Bronchial epithelial cell (primary cell): Measurements from ENCODE around the gene OR51B4. TPM values are rescaled to one million over a fixed set of nuclear protein-coding genes. Genes with fewer than 3 reads are reported as not detected.

Experiments used
- DNase-seq: peaks from one replicate; pipeline ENCODE4 v3.0.0-alpha.2; 2010; ENCODE audit warnings: low read depth
- FAIRE-seq: peaks from 2 replicates; lab custom pipeline; 2011; peaks lifted over from hg19 to GRCh38; lab: Jason Lieb, UNC
- H3K27me3 ChIP-seq: 2 replicates; pipeline ENCODE4 v1.5.1; 2011; ENCODE audit warnings: low read length; ENCODE audit not compliant: control insufficient read depth, insufficient read depth
- H3K36me3 ChIP-seq: 2 replicates; pipeline ENCODE4 v1.5.1; 2011; ENCODE audit warnings: low read length; ENCODE audit not compliant: control insufficient read depth, insufficient read depth
- H3K4me3 ChIP-seq: 2 replicates; pipeline ENCODE4 v1.5.1; 2011; ENCODE audit warnings: mild to moderate bottlenecking, low read depth, low read length, control low read depth
- total RNA-seq: library from RNA; depleted of rRNA; stranded (reverse); fragments of >200 nt; gene quantifications from 2 replicates; pipeline ENCODE4 v1.2.1, GENCODE V29; 2014
- TF ChIP-seq, protein P1 (sequence below): IDR thresholded peaks from 2 replicates; pipeline ENCODE4 v1.5.1; 2011; ENCODE audit warnings: mild to moderate bottlenecking, moderate library complexity, low read length, control low read depth, inconsistent platforms; ENCODE audit not compliant: insufficient read depth, severe bottlenecking

OR51B4 gene, protein sequence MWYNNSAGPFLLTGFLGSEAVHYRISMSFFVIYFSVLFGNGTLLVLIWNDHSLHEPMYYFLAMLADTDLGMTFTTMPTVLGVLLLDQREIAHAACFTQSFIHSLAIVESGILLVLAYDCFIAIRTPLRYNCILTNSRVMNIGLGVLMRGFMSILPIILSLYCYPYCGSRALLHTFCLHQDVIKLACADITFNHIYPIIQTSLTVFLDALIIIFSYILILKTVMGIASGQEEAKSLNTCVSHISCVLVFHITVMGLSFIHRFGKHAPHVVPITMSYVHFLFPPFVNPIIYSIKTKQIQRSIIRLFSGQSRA
- total RNA-seq: not detected in 2 replicates

- TF ChIP-seq, protein P1, sequence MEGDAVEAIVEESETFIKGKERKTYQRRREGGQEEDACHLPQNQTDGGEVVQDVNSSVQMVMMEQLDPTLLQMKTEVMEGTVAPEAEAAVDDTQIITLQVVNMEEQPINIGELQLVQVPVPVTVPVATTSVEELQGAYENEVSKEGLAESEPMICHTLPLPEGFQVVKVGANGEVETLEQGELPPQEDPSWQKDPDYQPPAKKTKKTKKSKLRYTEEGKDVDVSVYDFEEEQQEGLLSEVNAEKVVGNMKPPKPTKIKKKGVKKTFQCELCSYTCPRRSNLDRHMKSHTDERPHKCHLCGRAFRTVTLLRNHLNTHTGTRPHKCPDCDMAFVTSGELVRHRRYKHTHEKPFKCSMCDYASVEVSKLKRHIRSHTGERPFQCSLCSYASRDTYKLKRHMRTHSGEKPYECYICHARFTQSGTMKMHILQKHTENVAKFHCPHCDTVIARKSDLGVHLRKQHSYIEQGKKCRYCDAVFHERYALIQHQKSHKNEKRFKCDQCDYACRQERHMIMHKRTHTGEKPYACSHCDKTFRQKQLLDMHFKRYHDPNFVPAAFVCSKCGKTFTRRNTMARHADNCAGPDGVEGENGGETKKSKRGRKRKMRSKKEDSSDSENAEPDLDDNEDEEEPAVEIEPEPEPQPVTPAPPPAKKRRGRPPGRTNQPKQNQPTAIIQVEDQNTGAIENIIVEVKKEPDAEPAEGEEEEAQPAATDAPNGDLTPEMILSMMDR: no peak
- no peak for DNase-seq
- no peaks in the 10 kb centered on the region for H3K36me3 ChIP-seq
- H3K4me3 ChIP-seq: no peak within 1 kb of the TSS
- H3K27me3 ChIP-seq: no peaks in the 10 kb centered on the region
- FAIRE-seq: no peak
Observed at GRCh38 chr11:5301846-5302245, at the start of gene OR51B4. TSS of gene OR51B4 (minus strand) at chr11:5301946. CDS start at chr11:5301946, 0 bp downstream.

- TF ChIP-seq, protein P1: no peak
- Histone ChIP-seq H3K36me3 (no peaks in the 10 kb centered on the region), H3K4me3 (no peak within 1 kb of the TSS), H3K27me3 (no peaks in the 10 kb centered on the region)
- FAIRE-seq (no peak), DNase-seq (no peak)
Observed at GRCh38 chr11:5351208-5351607, 49.5 kb upstream of the OR51B4 start, which contains the start of gene OR51B6. TSS of gene OR51B6 (plus strand) at chr11:5351508. CDS start at chr11:5351508, 0 bp downstream.

- TF ChIP-seq, protein P1: no peak
- Histone ChIP-seq H3K36me3 (no peaks in the 10 kb centered on the region), H3K4me3 (no peak overlapping the region), H3K27me3 (no peaks in the 10 kb centered on the region)
- DNase-seq (no peak), FAIRE-seq (no peak)
Observed at GRCh38 chr11:5349550-5349949, 47.8 kb upstream of the OR51B4 start.

GRCh38 chr11:5348551-5349194, 46.9 kb upstream of the OR51B4 start:
- H3K36me3 ChIP-seq: no peaks in the 10 kb centered on the region
- FAIRE-seq: no peak
- TF ChIP-seq, protein P1: no peak

DNA sequence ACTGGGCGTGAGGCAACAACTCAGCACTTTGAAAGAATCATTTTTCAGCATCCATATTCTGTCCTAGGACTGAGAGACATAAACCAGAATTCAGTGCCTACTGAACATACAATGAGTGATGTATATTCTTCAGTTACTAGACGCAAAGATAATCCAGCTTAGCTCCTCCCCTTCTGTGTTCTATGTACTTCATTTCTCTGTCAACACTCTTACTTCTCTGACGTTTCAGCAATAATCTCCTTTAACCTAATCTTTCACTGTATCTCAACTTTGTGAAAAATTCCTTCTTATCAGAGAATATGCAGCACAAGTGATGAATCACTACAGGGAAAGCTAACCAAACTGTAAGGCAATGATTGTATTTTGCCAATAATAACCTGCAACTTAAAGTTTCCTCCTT, 44.1 kb upstream of the OR51B4 start:
- Histone ChIP-seq H3K27me3 (no peaks in the 10 kb centered on the region), H3K36me3 (no peaks in the 10 kb centered on the region), H3K4me3 (no peak overlapping the region)
- TF ChIP-seq, protein P1: no peak
- no peak for DNase-seq
- FAIRE-seq: no peak

More at GRCh38 chr11:5348551-5349194, 46.9 kb upstream of the OR51B4 start:
- Histone ChIP-seq H3K4me3 (no peak overlapping the region), H3K27me3 (no peaks in the 10 kb centered on the region)
- no peak for DNase-seq
